Liver (tissue), 9 donors: Measurements from ENCODE around the gene COL12A1. TPM values are rescaled to one million over a fixed set of nuclear protein-coding genes. Genes with fewer than 3 reads are reported as not detected.

Experiments used
- DNase-seq: peaks from one replicate; pipeline ENCODE4 v3.0.0-alpha.2; 2017; ENCODE audit warnings: low spot score
- H3K27ac ChIP-seq, 2 donors: one replicate each; pipeline ENCODE4 v1.7.0; 2013; ENCODE audit warnings: inconsistent platforms in 2 of 2, low read length in 2 of 2, control low read depth in 1 of 2, low read depth in 1 of 2, mild to moderate bottlenecking in 1 of 2
- H3K27me3 ChIP-seq, 4 donors: one replicate each; pipeline versions ENCODE4 v1.6.1 to v1.7.0; 2013; ENCODE audit warnings: low read length in 3 of 4, inconsistent platforms in 1 of 4, mild to moderate bottlenecking in 1 of 4, moderate library complexity in 1 of 4; ENCODE audit not compliant: control insufficient read depth in 4 of 4, insufficient read depth in 4 of 4
- H3K36me3 ChIP-seq, 4 donors: one replicate each; pipeline versions ENCODE4 v1.6.1 to v1.7.0; 2013; ENCODE audit warnings: low read length in 3 of 4, mild to moderate bottlenecking in 3 of 4, low read depth in 1 of 4, moderate library complexity in 1 of 4; ENCODE audit not compliant: control insufficient read depth in 4 of 4, insufficient read depth in 3 of 4
- H3K4me1 ChIP-seq, 4 donors: one replicate each; pipeline versions ENCODE4 v1.6.1 to v1.7.0; 2013; ENCODE audit warnings: low read length in 3 of 4, mild to moderate bottlenecking in 3 of 4, moderate library complexity in 1 of 4; ENCODE audit not compliant: control insufficient read depth in 4 of 4, insufficient read depth in 4 of 4
- H3K4me3 ChIP-seq, 3 donors: one replicate each; pipeline versions ENCODE4 v1.6.1 to v1.7.0; 2013; ENCODE audit warnings: low read length in 3 of 3, control low read depth in 1 of 3, low read depth in 1 of 3, mild to moderate bottlenecking in 1 of 3
- H3K9ac ChIP-seq, 2 donors: one replicate each; pipeline ENCODE4 v1.7.0; 2013; ENCODE audit warnings: low read length in 2 of 2, mild to moderate bottlenecking in 2 of 2, moderate library complexity in 2 of 2, control low read depth in 1 of 2, low read depth in 1 of 2
- H3K9me3 ChIP-seq, 4 donors: one replicate each; pipeline versions ENCODE4 v1.6.1 to v1.7.0; 2013; ENCODE audit warnings: low read length in 3 of 4; ENCODE audit not compliant: control insufficient read depth in 4 of 4
- ATF3 ChIP-seq: IDR thresholded peaks from 2 replicates; pipeline ENCODE4 v1.6.1; 2016; ENCODE audit warnings: antibody characterized with exemption
- CTCF ChIP-seq: fragments of 150-350 bp; IDR thresholded peaks from 2 replicates; pipeline ENCODE4 v1.5.1; 2017; ENCODE audit warnings: improper control_type of control experiment, low read depth, low read length; ENCODE audit not compliant: missing input control
- FOXA1 ChIP-seq: IDR thresholded peaks from 2 replicates; pipeline ENCODE4 v1.6.1; 2016; ENCODE audit warnings: antibody characterized with exemption
- FOXA2 ChIP-seq: IDR thresholded peaks from 2 replicates; pipeline ENCODE4 v1.6.1; 2016; ENCODE audit warnings: antibody characterized with exemption
- GABPA ChIP-seq, 2 donors: IDR thresholded peaks in 1 of 2; conservative IDR thresholded peaks in 1 of 2; 2 replicates each; pipeline ENCODE4 v1.6.1; 2016; ENCODE audit warnings: antibody characterized with exemption in 2 of 2, mild to moderate bottlenecking in 1 of 2, moderate library complexity in 1 of 2
- HNF4A ChIP-seq, 2 donors: conservative IDR thresholded peaks; 2 replicates each; pipeline ENCODE4 v1.6.1; 2016; ENCODE audit warnings: antibody characterized with exemption in 2 of 2, mild to moderate bottlenecking in 2 of 2
- JUND ChIP-seq, 2 donors: IDR thresholded peaks; 2 replicates each; pipeline ENCODE4 v1.6.1; 2016; ENCODE audit warnings: antibody characterized with exemption in 2 of 2
- MAX ChIP-seq: IDR thresholded peaks from 2 replicates; pipeline ENCODE4 v1.6.1; 2016; ENCODE audit warnings: antibody characterized with exemption
- NR2F2 ChIP-seq: IDR thresholded peaks from 2 replicates; pipeline ENCODE4 v1.6.1; 2016; ENCODE audit warnings: antibody characterized with exemption
- RAD21 ChIP-seq, 2 donors: IDR thresholded peaks; 2 replicates each; pipeline ENCODE4 v1.6.1; 2016; ENCODE audit warnings: antibody characterized with exemption in 2 of 2, mild to moderate bottlenecking in 2 of 2
- RXRA ChIP-seq, 2 donors: IDR thresholded peaks; 2 replicates each; pipeline ENCODE4 v1.6.1; 2017 to 2018; ENCODE audit warnings: antibody characterized with exemption in 2 of 2, mild to moderate bottlenecking in 1 of 2
- SP1 ChIP-seq: IDR thresholded peaks from 2 replicates; pipeline ENCODE4 v1.6.1; 2018; ENCODE audit warnings: antibody characterized with exemption, mild to moderate bottlenecking
- TAF1 ChIP-seq: conservative IDR thresholded peaks from 2 replicates; pipeline ENCODE4 v1.6.1; 2016; ENCODE audit warnings: antibody characterized with exemption, mild to moderate bottlenecking
- YY1 ChIP-seq: IDR thresholded peaks from 2 replicates; pipeline ENCODE4 v1.6.1; 2016; ENCODE audit warnings: antibody characterized with exemption, mild to moderate bottlenecking
- WGBS: extraction: QIAGEN DNeasy Blood & Tissue Kit; methylation state at CpG from one replicate; pipeline ENCODE4 v1.1.7; 2013; 5-methylcytosine and 5-hydroxymethylcytosine counted together
- polyA plus RNA-seq, 2 donors: library from polyadenylated mRNA; stranded (reverse) in 1 of 2; unstranded in 1 of 2; fragments of 200-250 nt in 1 of 2; fragments of >200 nt in 1 of 2; fragmentation: Nextera tagmentation in 1 of 2; extraction: Ambion mirVana in 1 of 2; gene quantifications; one replicate each; pipeline versions ENCODE4 v1.2.1 to v1.2.3, GENCODE V29; 2013 to 2015
- total RNA-seq, 2 donors: library from RNA; depleted of rRNA; stranded (reverse); fragments of >200 nt; gene quantifications; one replicate each; pipeline ENCODE4 v1.2.3, GENCODE V29; 2014
- donor health status: healthy.
- donor health status: healthy.
- donor health status: healthy.
- donor health status: healthy.
- donor health status: healthy.

The COL12A1 gene
- total and polyA plus RNA-seq, 4 donors: 0.15 to 5.1 (median 1.8) TPM

GRCh38 chr6:75041381-75041780, 164.5 kb downstream of the COL12A1 start:
- H3K27me3 ChIP-seq: peaks cover 0 to 4% (median 1%) of the 10 kb centered on the region in 4 donors
- no peak overlapping the region for H3K9ac ChIP-seq
- no peaks in the 10 kb centered on the region for H3K36me3 ChIP-seq
- no peaks in the 10 kb centered on the region for H3K4me1 ChIP-seq
- DNase-seq: no peak
- WGBS: 66% methylated on average over 2 of the region's 2 CpGs
- peaks cover 0 to 4% (median 1%) of the 10 kb centered on the region in 4 donors for H3K9me3 ChIP-seq
- no peak overlapping the region for H3K4me3 ChIP-seq
- H3K27ac ChIP-seq: no peak overlapping the region
- no peak for TF ChIP-seq TAF1
- no peak for TF ChIP-seq SP1
- TF ChIP-seq JUND (IDR thresholded peaks at IDR 0.05): no peak
- TF ChIP-seq MAX: no peak
- TF ChIP-seq YY1: no peak
- no peak for TF ChIP-seq GABPA (IDR thresholded peaks at IDR 0.05 in 1 of 2, conservative IDR thresholded peaks at IDR 0.05 in 1 of 2)
- no peak for TF ChIP-seq RXRA (IDR thresholded peaks at IDR 0.05)
- TF ChIP-seq HNF4A (conservative IDR thresholded peaks at IDR 0.05): no peak
- no peak for TF ChIP-seq ATF3
- no peak for TF ChIP-seq NR2F2
- no peak for TF ChIP-seq FOXA1
- TF ChIP-seq CTCF: no peak
- no peak for TF ChIP-seq RAD21 (IDR thresholded peaks at IDR 0.05)
- no peak for TF ChIP-seq FOXA2

Other genes starting within 250 kb of the COL12A1 start
- gene COX7A2, start 37.7 kb upstream of the COL12A1 start, total RNA-seq: 100 to 1,000 TPM in 1 of 2 donors, 10 to 100 TPM in 1; 69.8 to 279 TPM
- gene COX7A2, start 37.7 kb upstream of the COL12A1 start, polyA plus RNA-seq: 100 to 1,000 TPM; 299 to 583 TPM
- 10 to 100 TPM; 54.4 to 71.0 TPM for gene TMEM30A, start 78.7 kb upstream of the COL12A1 start, total RNA-seq
- gene TMEM30A, start 78.7 kb upstream of the COL12A1 start, polyA plus RNA-seq: 10 to 100 TPM; 33.3 to 36.3 TPM